Thyroid gland (tissue), 4 donors: ENCODE measurements around the gene UGT8.

Source experiments
- POLR2A ChIP-seq, 2 donors: fragments of 450-650 bp; IDR thresholded peaks; one replicate each; pipeline ENCODE4 v1.6.1; 2017; ENCODE audit warnings: antibody characterized with exemption in 2 of 2, mild to moderate bottlenecking in 2 of 2, moderate library complexity in 1 of 2
- TF ChIP-seq, protein P1 (sequence below), 6 experiments: fragments of 200-600 bp in 3 of 6; fragments of 450-650 bp in 3 of 6; sonication (generic) in 3 of 6; IDR thresholded peaks; one replicate each; pipeline ENCODE4 v1.5.1; 2016 to 2019; ENCODE audit warnings: antibody characterized with exemption in 6 of 6, mild to moderate bottlenecking in 2 of 6, inconsistent platforms in 1 of 6, moderate library complexity in 1 of 6

DNA sequence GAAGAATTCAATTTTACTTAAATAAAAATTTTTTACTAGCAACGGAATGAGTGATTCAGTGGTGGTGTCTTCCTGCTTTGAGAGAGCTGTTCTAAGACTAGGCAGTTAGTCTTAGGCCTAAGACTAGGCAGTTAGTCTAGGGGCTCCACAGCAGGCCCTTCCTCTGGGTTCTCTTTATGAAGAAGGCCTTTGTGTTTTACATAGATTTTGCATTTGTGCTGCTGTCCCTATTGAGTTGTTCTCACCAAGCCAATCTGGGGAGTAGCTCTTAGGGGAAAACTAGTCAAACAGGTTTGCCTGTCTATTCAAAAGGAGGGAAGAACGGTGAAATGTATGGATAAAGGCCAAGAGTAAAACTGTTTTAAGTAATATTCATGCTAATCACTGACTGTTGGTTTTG, 7.6 kb downstream of the UGT8 start:
- TF ChIP-seq, protein P1, sequence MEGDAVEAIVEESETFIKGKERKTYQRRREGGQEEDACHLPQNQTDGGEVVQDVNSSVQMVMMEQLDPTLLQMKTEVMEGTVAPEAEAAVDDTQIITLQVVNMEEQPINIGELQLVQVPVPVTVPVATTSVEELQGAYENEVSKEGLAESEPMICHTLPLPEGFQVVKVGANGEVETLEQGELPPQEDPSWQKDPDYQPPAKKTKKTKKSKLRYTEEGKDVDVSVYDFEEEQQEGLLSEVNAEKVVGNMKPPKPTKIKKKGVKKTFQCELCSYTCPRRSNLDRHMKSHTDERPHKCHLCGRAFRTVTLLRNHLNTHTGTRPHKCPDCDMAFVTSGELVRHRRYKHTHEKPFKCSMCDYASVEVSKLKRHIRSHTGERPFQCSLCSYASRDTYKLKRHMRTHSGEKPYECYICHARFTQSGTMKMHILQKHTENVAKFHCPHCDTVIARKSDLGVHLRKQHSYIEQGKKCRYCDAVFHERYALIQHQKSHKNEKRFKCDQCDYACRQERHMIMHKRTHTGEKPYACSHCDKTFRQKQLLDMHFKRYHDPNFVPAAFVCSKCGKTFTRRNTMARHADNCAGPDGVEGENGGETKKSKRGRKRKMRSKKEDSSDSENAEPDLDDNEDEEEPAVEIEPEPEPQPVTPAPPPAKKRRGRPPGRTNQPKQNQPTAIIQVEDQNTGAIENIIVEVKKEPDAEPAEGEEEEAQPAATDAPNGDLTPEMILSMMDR (IDR thresholded peaks at IDR 0.05): no peak
- TF ChIP-seq POLR2A (IDR thresholded peaks at IDR 0.05): no peak
